Mucosa of gallbladder (tissue), 1 donor: ENCODE data around the gene GPR162. TPM values are rescaled to one million over a fixed set of nuclear protein-coding genes. Genes with fewer than 3 reads are reported as not detected.

Experiments
- DNase-seq: peaks from one replicate; pipeline ENCODE4 v3.0.0-alpha.2; 2020; ENCODE audit warnings: low spot score
- total RNA-seq: library from RNA; stranded (reverse); gene quantifications from one replicate; pipeline ENCODE4 v1.2.1, GENCODE V29; 2021
- donor health status: DM: no; HTN: no; CAD: no.

The GPR162 gene
- total RNA-seq, 1 donor from 2014 or later, result 12.3 TPM

DNA sequence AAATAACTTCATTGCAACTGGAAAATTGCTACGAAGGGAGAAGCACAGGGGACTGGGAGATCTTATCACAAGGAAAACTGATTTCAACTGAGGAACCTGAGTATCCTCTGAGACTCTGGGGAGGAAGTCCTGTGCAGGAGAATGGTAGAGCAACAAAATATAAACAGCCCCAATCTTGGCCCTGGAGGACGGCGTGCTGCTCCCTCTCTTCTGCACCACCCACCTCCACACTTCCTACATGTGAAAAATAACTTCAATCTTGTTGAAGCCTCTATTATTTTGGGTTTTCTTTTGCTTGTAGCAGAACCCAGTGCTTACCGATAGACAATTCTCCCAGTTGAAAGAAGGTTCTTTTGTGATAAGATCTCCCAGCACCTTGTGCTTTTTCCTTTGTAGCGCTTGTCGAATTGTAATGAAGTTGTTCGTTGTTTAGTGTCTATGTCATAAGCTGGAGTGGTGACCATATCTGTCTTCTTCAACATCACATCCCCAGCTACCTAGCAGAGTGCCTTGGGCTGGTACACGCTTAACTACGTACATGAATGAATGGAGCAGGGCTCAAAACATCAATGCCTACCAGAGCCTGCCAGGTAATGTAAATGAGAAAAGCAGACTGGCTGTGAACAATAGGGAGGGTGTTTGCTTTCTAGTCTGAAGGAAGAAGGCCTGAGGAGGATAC lies 35.1 kb upstream of the GPR162 start:
- DNase-seq, result no peak

GRCh38 chr12:6787309-6787708 lies 34.3 kb upstream of the GPR162 start:
- DNase-seq, result no peak

DNA sequence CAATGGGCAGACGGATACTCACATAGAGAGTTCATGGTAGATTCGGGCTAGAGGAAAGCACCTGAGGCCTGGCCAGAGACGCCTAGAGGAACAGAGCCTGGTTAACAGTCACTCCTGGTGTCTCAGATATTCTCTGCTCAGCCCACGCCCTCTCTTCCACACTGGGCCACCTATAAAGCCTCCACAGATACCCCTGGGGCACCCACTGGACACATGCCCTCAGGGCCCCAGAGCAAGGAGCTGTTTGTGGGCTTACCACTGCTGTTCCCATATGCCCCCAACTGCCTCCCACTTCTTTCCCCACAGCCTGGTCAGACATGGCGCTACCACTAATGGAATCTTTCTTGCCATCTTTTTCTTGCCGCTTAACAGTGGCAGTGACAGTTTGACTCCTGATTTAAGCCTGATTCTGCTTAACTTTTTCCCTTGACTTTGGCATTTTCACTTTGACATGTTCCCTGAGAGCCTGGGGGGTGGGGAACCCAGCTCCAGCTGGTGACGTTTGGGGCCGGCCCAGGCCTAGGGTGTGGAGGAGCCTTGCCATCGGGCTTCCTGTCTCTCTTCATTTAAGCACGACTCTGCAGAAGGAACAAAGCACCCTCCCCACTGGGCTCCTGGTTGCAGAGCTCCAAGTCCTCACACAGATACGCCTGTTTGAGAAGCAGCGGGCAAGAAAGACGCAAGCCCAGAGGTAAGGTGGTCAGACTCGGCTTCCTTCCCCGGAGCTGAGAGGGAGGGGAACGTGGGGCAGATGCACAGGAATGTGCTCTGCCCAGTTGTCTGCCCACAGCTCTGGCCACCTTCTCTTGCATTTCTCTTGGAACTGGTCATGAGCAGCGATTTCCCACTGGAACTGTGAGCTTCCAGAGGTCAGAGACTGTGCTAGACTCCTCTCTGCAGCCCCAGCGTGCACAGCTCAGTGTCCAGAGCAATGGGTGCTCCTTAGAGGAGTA lies 32.4 kb upstream of the GPR162 start, which contains the start of gene CD4:
Gene CD4 (plus strand): TSS at position 557 of the 953 bp plus-strand sequence. CDS start 10,611 bp downstream, outside the sequence.
- DNase-seq, result peak; percentile 68

DNA sequence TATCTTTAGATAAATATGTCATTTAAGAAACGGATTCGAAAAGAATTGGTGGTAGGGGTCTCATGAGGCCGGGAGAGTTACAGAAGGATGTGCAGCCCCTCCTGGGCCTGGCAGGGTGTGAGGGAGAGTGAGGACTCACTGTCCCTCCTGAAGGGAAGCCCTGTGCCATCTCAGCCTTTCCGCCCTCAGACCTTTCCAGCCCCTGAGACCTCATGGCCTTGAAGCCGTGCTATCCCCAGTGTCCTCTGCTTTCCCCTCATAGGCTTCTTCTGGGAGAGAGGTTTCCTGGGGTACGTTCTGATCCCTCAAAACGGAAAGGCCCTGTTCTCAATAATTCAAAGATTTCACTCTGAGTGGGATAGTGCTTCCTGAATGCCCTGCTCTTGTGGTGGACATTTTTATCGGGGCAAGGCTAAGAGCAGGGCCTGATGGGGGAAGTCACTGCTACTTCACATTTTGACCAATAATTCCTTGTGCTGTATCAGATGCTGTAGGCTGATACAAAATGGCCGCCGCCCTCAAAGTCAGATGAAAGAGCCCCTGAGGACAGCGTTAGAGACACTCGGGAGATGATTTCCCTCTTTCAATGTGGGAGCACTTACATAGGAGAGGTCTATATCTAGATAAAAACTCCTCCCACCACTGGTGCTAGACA lies 31.0 kb upstream of the GPR162 start:
- no peak for DNase-seq

DNA sequence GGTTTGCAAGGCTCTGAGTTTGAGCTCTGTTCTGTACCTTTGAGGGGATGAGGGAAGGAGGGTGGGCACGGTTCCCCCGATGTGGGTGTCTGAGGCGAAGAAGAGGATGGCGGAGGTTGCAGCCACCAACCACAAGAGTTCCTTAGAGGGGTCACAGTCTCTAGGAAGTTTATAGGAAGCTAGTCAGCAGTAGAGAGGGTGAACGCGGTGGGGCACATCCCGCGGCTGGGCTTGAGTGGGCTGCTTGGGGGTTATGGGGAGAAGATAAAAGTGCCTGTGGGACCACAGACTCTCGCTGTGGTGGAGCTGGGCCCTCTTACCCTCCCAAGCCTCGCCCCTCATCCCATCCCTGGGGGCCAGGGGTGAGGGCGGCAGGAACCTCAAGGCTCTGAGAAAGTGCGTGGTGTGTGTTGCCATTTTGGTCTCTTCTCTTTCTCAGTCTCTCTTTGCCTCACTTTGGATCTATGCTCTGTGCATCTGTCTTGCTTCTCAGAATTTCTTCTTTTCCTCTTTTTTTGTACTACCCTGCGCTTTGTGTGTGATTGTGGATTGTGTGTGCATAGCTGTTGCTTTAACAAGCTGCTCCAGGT lies 29.6 kb upstream of the GPR162 start:
- no peak for DNase-seq

DNA sequence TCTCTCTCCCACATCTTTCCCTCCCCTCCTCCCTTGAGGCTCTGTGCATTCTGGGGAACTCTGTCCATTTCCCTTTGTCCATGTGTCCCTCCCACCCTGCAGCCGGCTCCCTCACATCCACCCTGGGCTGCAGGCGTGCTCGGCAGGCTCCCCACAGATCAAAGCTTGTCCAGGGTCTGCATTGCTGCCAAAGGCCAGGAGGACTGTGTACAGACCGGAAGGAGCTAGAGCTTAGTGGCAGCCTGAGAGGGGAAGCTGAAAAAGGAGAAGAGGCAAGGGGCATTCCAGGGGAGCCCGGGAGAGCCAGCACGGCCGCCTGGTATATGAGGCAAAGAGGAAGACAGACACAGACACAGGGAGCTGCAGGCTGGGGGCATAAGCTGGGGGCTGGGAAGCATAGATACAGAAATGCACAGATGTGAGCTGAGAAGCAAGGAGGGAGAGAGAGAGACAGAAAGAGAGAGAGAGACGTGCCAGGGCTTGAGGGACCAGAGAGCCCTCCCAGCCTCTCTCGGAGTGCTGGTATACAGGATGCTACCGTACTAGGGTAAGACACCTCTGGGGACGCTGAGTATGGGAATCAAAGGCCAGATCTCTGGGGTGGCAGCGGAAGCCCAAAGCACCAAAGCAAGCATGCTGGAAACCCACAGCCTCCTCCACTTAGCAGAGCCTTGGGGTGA lies 29.0 kb upstream of the GPR162 start:
- no peak for DNase-seq

- no peak for DNase-seq
These were observed 26.5 kb upstream of the GPR162 start for GRCh38 chr12:6795088-6795487.

DNA sequence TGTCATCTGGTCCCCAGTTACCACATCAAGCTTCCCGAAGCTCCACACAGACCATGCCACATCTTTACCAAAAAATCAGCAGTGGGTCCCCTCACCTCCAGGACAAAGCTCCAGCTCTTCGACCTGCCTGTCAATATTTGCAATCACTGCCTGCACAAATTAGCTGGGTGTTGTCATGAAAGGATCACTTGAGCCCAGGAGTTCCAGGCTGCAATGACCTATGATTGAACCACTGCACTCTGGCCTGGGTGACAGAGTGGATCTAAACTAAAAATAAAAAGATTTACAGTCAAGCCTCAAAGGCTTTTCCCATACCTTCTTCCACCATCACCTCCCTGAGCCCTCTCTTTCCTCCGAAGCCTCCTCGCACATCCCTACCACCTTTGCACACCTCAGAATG lies 25.0 kb upstream of the GPR162 start:
- DNase-seq, result no peak

- DNase-seq, result no peak
These were observed 22.5 kb upstream of the GPR162 start for GRCh38 chr12:6799147-6799546.

GRCh38 chr12:6807170-6807569 lies 14.5 kb upstream of the GPR162 start:
- DNase-seq, result no peak

DNA sequence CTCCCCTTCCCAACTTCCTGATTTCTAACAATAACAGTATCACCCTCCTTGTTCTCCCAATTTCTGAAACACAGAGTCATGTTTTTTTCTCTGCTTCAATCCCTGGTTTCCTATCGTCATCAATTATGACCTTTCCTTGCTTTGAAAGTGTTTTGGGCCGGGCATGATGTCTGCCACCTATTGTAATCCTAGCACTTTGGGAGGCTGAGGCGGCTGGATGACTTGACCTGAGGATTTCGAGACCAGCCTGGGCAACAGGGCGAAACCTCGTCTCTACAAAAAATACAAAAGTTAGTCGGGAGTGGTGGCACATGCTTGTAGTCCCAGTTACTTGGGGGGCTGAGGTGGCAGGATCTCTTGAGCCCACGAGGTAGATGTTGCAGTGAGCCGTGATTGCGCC lies 12.6 kb upstream of the GPR162 start:
- DNase-seq, result no peak

DNA sequence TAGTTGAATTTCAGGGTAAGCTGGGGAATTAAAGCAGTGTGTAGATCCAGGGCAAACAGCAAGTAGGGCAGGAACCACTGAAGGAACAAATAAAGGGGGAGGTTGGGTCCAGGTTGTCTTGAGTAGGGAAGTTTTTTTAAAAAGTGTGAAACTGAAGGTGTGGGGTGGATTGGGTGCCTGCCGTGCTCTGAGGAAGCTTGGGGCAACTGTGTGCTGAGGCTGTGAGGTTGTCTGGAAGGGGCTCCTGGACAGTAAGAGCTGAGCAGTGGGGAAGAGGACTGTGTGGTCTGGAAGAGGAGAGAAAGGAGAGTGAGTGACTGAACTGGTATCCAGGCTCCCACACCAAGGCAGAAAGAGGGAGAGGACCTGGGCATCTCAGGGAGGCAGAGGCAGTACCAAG lies 10.9 kb upstream of the GPR162 start:
- no peak for DNase-seq

- no peak for DNase-seq
These were observed 8.3 kb upstream of the GPR162 start for GRCh38 chr12:6813363-6813762.

DNA sequence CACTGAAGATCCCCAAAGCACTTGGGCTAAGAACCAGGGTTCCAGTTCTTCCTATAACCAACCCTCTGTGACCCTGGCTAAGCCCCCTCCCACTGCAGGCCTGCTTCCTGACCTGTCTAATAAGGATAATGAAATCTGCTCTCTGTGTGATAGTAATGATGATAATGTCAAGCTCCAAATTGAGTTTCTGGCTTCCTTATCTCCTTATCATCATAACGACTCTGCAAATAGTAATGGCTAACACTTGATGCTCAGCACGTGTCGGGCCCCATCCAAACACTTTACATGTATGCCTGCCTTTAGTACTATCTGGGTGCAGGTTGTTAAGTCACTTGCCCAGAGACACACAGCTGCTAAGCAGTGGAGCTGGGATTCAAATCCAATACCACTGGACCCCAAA lies 5.0 kb upstream of the GPR162 start:
- no peak for DNase-seq

DNA sequence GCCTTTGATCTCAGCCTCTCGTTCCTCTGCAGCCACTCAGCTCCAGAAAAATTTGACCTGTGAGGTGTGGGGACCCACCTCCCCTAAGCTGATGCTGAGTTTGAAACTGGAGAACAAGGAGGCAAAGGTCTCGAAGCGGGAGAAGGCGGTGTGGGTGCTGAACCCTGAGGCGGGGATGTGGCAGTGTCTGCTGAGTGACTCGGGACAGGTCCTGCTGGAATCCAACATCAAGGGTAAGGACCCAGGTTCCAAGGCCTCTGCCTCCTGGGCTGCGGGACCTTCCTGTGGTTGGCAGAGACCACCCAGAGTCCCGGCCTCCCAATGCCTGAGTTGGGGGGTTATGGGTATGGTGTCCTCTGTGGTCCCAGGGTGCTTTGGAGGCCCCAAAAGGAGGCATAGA lies 4.5 kb upstream of the GPR162 start:
- no peak for DNase-seq

DNA sequence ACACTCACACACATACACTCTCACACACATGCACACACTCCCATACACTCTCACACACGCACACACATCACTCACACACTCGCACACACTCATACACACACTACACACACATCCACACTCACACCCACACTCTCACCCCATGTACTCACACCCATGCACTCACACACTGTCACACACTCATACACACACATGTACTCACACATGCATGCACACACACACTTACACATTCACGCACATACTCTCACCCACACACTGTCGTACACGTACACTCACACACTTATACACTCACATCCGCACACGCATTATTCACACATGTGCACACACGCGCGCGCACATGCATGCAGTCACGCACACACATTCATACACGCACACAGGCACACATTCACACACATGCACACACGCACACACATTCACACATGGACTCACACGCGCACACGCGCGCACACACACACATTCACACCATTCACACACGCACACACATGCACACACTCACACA lies 3.9 kb upstream of the GPR162 start:
- DNase-seq, result no peak

DNA sequence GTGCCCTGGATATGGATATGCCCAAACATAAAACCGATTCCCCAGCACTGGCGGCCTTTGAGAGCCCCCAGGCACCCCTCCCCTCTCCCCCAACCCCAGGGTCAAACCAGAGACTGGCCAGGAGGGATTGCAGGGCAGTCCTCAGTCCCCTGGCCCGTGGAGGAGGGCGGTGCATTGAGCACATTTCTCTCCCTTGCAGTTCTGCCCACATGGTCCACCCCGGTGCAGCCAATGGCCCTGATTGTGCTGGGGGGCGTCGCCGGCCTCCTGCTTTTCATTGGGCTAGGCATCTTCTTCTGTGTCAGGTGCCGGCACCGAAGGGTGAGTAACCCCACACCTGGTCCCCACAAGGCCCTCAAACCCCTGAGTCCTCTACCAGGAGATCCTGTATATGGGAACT lies 3.4 kb upstream of the GPR162 start:
- DNase-seq, result no peak

DNA sequence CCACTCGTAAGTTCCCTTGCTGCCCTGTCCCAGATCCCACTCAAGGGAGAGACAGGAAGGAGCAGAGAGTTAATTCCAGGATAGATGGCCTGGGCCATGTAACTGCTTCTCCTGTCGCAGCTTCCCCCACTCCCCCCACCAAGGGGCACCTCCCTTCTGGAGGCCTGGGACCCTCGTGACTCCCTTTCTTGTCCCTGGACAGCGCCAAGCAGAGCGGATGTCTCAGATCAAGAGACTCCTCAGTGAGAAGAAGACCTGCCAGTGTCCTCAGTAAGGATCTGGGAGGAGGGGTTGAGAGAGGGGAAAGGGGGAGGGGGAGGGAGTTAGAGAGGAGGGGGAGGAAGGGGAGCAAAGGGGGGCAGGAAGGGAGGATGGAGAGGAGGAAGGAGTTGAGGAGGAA lies 3.0 kb upstream of the GPR162 start:
- DNase-seq, result no peak

DNA sequence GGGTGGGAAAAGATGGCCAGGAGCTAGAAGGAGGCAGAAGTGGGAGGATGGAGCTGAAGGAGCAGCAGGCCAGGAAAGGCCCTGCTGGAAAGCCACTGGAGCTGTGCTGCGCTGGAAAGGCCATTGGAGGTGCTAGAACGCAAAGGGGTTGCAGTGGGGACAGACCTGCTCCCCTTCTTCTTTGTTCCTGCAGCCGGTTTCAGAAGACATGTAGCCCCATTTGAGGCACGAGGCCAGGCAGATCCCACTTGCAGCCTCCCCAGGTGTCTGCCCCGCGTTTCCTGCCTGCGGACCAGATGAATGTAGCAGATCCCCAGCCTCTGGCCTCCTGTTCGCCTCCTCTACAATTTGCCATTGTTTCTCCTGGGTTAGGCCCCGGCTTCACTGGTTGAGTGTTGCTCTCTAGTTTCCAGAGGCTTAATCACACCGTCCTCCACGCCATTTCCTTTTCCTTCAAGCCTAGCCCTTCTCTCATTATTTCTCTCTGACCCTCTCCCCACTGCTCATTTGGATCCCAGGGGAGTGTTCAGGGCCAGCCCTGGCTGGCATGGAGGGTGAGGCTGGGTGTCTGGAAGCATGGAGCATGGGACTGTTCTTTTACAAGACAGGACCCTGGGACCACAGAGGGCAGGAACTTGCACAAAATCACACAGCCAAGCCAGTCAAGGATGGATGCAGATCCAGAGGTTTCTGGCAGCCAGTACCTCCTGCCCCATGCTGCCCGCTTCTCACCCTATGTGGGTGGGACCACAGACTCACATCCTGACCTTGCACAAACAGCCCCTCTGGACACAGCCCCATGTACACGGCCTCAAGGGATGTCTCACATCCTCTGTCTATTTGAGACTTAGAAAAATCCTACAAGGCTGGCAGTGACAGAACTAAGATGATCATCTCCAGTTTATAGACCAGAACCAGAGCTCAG lies 2.3 kb upstream of the GPR162 start:
- DNase-seq, result no peak

DNA sequence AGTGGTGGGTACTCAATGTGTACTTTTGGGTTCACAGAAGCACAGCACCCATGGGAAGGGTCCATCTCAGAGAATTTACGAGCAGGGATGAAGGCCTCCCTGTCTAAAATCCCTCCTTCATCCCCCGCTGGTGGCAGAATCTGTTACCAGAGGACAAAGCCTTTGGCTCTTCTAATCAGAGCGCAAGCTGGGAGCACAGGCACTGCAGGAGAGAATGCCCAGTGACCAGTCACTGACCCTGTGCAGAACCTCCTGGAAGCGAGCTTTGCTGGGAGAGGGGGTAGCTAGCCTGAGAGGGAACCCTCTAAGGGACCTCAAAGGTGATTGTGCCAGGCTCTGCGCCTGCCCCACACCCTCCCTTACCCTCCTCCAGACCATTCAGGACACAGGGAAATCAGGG lies 1.5 kb upstream of the GPR162 start:
- DNase-seq, result no peak
